Uterus (tissue), 2 donors: ENCODE results near the gene TNPO1.

Source experiments
- CTCF ChIP-seq, 4 experiments: fragments of 200-600 bp in 2 of 4; fragments of 450-650 bp in 2 of 4; sonication (generic) in 2 of 4; IDR thresholded peaks; one replicate each; pipeline ENCODE4 v1.5.1; 2016 to 2019; ENCODE audit warnings: antibody characterized with exemption in 4 of 4, mild to moderate bottlenecking in 2 of 4, moderate library complexity in 1 of 4
- POLR2A ChIP-seq, 2 donors: fragments of 450-650 bp; IDR thresholded peaks; one replicate each; pipeline ENCODE4 v1.6.1; 2016; ENCODE audit warnings: antibody characterized with exemption in 2 of 2, mild to moderate bottlenecking in 1 of 2, moderate library complexity in 1 of 2

GRCh38 chr5:72785801-72786200 lies 30.7 kb upstream of the TNPO1 start:
- no peak for TF ChIP-seq CTCF (IDR thresholded peaks at IDR 0.05)
- no peak for TF ChIP-seq POLR2A (IDR thresholded peaks at IDR 0.05)
